ENCODE results near the gene NRP1.
A peak's percentile ranks its signal among the peaks of the same experiment; 100 is the strongest.

Gene NRP1

DNA sequence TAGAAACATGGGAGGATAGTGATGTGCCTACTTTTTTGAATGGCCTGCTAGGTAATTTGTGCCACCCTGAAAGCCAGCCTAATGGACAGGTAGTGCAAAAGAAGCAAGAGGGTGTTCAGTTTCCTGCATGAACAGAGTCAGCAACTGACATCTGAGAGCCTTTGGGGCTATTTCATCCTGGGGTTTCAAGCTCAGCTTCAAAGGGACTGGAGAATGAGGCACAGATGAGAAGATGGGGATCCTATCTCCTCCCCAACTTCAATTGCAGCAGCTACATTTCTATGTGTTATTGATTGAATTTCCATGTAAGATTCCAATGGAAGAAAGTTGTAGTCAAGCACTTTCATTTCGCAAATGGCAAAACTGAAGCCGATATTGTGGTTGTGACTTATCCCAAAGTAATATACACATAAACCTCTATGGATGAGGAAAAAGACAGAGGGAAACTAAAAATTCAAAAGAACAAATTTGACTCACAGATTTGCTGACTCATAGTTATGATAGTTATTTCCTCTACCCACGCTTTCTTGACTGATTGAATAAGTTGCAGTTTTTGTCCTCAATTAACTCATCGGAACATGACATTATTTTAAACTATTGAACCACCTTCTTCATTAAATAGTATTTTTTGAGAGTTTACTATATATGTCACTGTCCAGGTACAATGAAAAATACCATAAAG lies 42.6 kb upstream of the NRP1 start:
- ATAC-seq = peak; percentile 50

DNA sequence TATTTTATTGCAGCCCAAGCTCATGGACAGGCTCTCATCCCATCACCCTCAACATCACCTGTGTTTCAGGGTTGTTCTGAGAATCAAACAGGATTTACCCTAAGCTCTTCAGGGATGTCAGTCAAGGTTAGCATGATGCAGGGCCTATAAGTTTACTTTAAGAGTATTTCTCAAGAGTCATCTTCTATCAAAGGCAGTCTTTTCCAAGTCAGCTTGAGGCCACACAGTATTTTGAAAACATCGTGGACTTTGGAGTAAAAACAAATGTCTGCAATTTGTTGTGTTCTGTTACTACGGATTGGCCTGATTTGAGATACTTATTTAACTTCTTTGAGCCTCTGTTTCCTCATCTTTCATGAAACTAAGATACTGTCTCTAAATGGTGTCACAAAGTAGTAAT lies 42.0 kb upstream of the NRP1 start:
- ATAC-seq = no peak; the same call in 2 of the 3 replicates
- no peak for TF ChIP-seq ZC3H10 (CRISPR knock-in tag; IDR thresholded peaks at IDR 0.05)
- TF ChIP-seq ZFP3 (CRISPR knock-in tag; IDR thresholded peaks at IDR 0.05) = no peak
- no peak for TF ChIP-seq ZFP30 (CRISPR knock-in tag; IDR thresholded peaks at IDR 0.05)
- TF ChIP-seq, protein P1, sequence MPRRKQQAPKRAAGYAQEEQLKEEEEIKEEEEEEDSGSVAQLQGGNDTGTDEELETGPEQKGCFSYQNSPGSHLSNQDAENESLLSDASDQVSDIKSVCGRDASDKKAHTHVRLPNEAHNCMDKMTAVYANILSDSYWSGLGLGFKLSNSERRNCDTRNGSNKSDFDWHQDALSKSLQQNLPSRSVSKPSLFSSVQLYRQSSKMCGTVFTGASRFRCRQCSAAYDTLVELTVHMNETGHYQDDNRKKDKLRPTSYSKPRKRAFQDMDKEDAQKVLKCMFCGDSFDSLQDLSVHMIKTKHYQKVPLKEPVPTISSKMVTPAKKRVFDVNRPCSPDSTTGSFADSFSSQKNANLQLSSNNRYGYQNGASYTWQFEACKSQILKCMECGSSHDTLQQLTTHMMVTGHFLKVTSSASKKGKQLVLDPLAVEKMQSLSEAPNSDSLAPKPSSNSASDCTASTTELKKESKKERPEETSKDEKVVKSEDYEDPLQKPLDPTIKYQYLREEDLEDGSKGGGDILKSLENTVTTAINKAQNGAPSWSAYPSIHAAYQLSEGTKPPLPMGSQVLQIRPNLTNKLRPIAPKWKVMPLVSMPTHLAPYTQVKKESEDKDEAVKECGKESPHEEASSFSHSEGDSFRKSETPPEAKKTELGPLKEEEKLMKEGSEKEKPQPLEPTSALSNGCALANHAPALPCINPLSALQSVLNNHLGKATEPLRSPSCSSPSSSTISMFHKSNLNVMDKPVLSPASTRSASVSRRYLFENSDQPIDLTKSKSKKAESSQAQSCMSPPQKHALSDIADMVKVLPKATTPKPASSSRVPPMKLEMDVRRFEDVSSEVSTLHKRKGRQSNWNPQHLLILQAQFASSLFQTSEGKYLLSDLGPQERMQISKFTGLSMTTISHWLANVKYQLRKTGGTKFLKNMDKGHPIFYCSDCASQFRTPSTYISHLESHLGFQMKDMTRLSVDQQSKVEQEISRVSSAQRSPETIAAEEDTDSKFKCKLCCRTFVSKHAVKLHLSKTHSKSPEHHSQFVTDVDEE (CRISPR knock-in tag; IDR thresholded peaks at IDR 0.05) = no peak
- no peak for TF ChIP-seq ESRRG (CRISPR knock-in tag; IDR thresholded peaks at IDR 0.05)
- no peak for TF ChIP-seq GLIS3 (CRISPR knock-in tag; IDR thresholded peaks at IDR 0.05)
- TF ChIP-seq, protein P2, sequence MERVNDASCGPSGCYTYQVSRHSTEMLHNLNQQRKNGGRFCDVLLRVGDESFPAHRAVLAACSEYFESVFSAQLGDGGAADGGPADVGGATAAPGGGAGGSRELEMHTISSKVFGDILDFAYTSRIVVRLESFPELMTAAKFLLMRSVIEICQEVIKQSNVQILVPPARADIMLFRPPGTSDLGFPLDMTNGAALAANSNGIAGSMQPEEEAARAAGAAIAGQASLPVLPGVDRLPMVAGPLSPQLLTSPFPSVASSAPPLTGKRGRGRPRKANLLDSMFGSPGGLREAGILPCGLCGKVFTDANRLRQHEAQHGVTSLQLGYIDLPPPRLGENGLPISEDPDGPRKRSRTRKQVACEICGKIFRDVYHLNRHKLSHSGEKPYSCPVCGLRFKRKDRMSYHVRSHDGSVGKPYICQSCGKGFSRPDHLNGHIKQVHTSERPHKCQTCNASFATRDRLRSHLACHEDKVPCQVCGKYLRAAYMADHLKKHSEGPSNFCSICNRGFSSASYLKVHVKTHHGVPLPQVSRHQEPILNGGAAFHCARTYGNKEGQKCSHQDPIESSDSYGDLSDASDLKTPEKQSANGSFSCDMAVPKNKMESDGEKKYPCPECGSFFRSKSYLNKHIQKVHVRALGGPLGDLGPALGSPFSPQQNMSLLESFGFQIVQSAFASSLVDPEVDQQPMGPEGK (CRISPR knock-in tag; IDR thresholded peaks at IDR 0.05; ENCODE audit: borderline replicate concordance) = no peak
- TF ChIP-seq ZNF8 (CRISPR knock-in tag; IDR thresholded peaks at IDR 0.05) = no peak
- no peak for TF ChIP-seq CSDC2 (CRISPR knock-in tag; IDR thresholded peaks at IDR 0.05)
- TF ChIP-seq, protein P3, sequence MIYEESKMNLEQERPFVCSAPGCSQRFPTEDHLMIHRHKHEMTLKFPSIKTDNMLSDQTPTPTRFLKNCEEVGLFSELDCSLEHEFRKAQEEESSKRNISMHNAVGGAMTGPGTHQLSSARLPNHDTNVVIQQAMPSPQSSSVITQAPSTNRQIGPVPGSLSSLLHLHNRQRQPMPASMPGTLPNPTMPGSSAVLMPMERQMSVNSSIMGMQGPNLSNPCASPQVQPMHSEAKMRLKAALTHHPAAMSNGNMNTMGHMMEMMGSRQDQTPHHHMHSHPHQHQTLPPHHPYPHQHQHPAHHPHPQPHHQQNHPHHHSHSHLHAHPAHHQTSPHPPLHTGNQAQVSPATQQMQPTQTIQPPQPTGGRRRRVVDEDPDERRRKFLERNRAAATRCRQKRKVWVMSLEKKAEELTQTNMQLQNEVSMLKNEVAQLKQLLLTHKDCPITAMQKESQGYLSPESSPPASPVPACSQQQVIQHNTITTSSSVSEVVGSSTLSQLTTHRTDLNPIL (CRISPR knock-in tag; IDR thresholded peaks at IDR 0.05; ENCODE audit: low read depth) = no peak
- no peak for TF ChIP-seq TCF4 (CRISPR knock-in tag; IDR thresholded peaks at IDR 0.05; ENCODE audit: borderline replicate concordance)
- TF ChIP-seq RARB (CRISPR knock-in tag; IDR thresholded peaks at IDR 0.05) = no peak
- no peak for TF ChIP-seq TOX (CRISPR knock-in tag; IDR thresholded peaks at IDR 0.05; ENCODE audit: borderline replicate concordance)

More for the DNA sequence above, 42.6 kb upstream of the NRP1 start:
- TF ChIP-seq RARB (CRISPR knock-in tag; IDR thresholded peaks at IDR 0.05) (no peak), CSDC2 (CRISPR knock-in tag; IDR thresholded peaks at IDR 0.05) (no peak), ISL1 (CRISPR knock-in tag; IDR thresholded peaks at IDR 0.05) (no peak), GLIS3 (CRISPR knock-in tag; IDR thresholded peaks at IDR 0.05) (no peak), ZNF70 (CRISPR knock-in tag; IDR thresholded peaks at IDR 0.05) (no peak), ZFP30 (CRISPR knock-in tag; IDR thresholded peaks at IDR 0.05) (no peak), ZC3H10 (CRISPR knock-in tag; IDR thresholded peaks at IDR 0.05) (no peak), TCF4 (CRISPR knock-in tag; IDR thresholded peaks at IDR 0.05; ENCODE audit: borderline replicate concordance) (no peak)
- TF ChIP-seq, protein P1 (CRISPR knock-in tag; IDR thresholded peaks at IDR 0.05) = no peak
- TF ChIP-seq, protein P4, sequence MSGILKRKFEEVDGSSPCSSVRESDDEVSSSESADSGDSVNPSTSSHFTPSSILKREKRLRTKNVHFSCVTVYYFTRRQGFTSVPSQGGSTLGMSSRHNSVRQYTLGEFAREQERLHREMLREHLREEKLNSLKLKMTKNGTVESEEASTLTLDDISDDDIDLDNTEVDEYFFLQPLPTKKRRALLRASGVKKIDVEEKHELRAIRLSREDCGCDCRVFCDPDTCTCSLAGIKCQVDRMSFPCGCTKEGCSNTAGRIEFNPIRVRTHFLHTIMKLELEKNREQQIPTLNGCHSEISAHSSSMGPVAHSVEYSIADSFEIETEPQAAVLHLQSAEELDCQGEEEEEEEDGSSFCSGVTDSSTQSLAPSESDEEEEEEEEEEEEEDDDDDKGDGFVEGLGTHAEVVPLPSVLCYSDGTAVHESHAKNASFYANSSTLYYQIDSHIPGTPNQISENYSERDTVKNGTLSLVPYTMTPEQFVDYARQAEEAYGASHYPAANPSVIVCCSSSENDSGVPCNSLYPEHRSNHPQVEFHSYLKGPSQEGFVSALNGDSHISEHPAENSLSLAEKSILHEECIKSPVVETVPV (CRISPR knock-in tag; IDR thresholded peaks at IDR 0.05) = no peak
- TF ChIP-seq, protein P3 (CRISPR knock-in tag; IDR thresholded peaks at IDR 0.05; ENCODE audit: low read depth) = no peak

DNA sequence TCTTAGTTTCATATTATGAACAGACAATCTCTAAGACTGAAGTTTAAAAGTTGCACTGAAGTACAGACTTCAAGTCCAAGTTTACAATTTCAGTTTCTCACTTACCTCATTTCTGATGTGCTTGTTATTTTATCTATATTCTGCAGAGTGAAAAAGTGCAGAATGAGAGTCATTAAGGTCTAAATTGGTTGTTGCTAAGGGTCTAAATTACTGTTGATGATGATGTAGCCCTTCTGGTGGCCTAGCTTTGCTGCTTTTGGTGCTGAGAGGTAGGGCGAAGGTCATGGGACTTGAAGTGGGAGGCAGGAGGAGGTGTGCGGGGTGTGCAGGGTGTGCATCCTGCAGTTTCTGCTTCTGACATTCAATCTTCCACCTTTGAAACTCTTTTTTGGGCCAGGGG lies 38.8 kb upstream of the NRP1 start:
- no peak for ATAC-seq
- no peak for TF ChIP-seq ZNF8 (CRISPR knock-in tag; IDR thresholded peaks at IDR 0.05)
- no peak for TF ChIP-seq RARB (CRISPR knock-in tag; IDR thresholded peaks at IDR 0.05)
- TF ChIP-seq, protein P3 (CRISPR knock-in tag; IDR thresholded peaks at IDR 0.05; ENCODE audit: low read depth) = no peak
- TF ChIP-seq ZNF70 (CRISPR knock-in tag; IDR thresholded peaks at IDR 0.05) = no peak
- TF ChIP-seq ARNTL (CRISPR knock-in tag; IDR thresholded peaks at IDR 0.05; ENCODE audit: borderline replicate concordance, low read depth) = no peak
- TF ChIP-seq ZFP3 (CRISPR knock-in tag; IDR thresholded peaks at IDR 0.05) = no peak
- TF ChIP-seq SNAI2 (CRISPR knock-in tag; IDR thresholded peaks at IDR 0.05) = no peak
- no peak for TF ChIP-seq PPARA (CRISPR knock-in tag; IDR thresholded peaks at IDR 0.05; ENCODE audit: borderline replicate concordance)
- no peak for TF ChIP-seq BACH2 (CRISPR knock-in tag; IDR thresholded peaks at IDR 0.05; ENCODE audit: borderline replicate concordance)
- no peak for TF ChIP-seq GLIS3 (CRISPR knock-in tag; IDR thresholded peaks at IDR 0.05)
